IMR-90 (cell line): Measurements from ENCODE around the gene ANKRD2. TPM values are rescaled to one million over a fixed set of nuclear protein-coding genes. Genes with fewer than 3 reads are reported as not detected.

Source experiments
- ATAC-seq: fragments of 200-7000 bp; cut with Tn5 transposase; 2 replicates; pipeline ENCODE4 v1.9.1; 2020; ENCODE audit warnings: low read depth, mild to moderate bottlenecking, moderate library complexity
- BruUV-seq: library from RNA; stranded (reverse); fragments of 400-500 nt; replicated peaks from 2 replicates; lab custom pipeline; 2021; lab: Mats Ljungman, UMichigan
- CTCF ChIA-PET: fragments of 300-600 bp; formaldehyde crosslinking; extraction: SDS; loops from one replicate; lab custom pipeline; 2021; ENCODE audit warnings: antibody characterized with exemption; lab: Yijun Ruan, JAX
- POLR2A ChIA-PET: fragments of 300-600 bp; sonication (Branson Sonifier 250); formaldehyde crosslinking; loops from one replicate; lab custom pipeline; 2022; ENCODE audit warnings: antibody characterized with exemption; ENCODE audit not compliant: unreplicated experiment; lab: Charles Lee
- DNase-seq: peaks from one replicate; pipeline ENCODE4 v3.0.0; 2013
- H2AFZ ChIP-seq: replicated peaks from 2 replicates; pipeline ENCODE3; 2013; ENCODE audit warnings: low read length, mild to moderate bottlenecking; ENCODE audit not compliant: poor library complexity
- H2AK5ac ChIP-seq: 2 replicates; pipeline ENCODE4 v1.6.1; 2013; ENCODE audit warnings: low read depth, low read length, inconsistent platforms
- H2AK9ac ChIP-seq: replicated peaks from 2 replicates; pipeline ENCODE3; 2013; ENCODE audit warnings: mild to moderate bottlenecking, low read depth, low read length, moderate library complexity; ENCODE audit not compliant: poor library complexity
- H2BK120ac ChIP-seq: 2 replicates; pipeline ENCODE4 v1.6.1; 2013; ENCODE audit warnings: low read depth, low read length, inconsistent platforms
- H2BK15ac ChIP-seq: 3 replicates; pipeline ENCODE4 v1.6.1; 2013; ENCODE audit warnings: low read depth, low read length, inconsistent platforms
- H2BK20ac ChIP-seq: 2 replicates; pipeline ENCODE4 v1.6.1; 2013; ENCODE audit warnings: low read depth, mild to moderate bottlenecking, inconsistent platforms, low read length, moderate library complexity
- H2BK5ac ChIP-seq: 2 replicates; pipeline ENCODE4 v1.6.1; 2013; ENCODE audit warnings: mild to moderate bottlenecking, low read depth, low read length, inconsistent platforms; ENCODE audit not compliant: poor library complexity, severe bottlenecking
- H3K14ac ChIP-seq: replicated peaks from 2 replicates; pipeline ENCODE4 v1.6.1; 2013; ENCODE audit warnings: low read depth, low read length, inconsistent platforms
- H3K18ac ChIP-seq: 2 replicates; pipeline ENCODE4 v1.6.1; 2013; ENCODE audit warnings: low read depth, low read length, control low read depth
- H3K23ac ChIP-seq: 2 replicates; pipeline ENCODE4 v1.6.1; 2013; ENCODE audit warnings: low read depth, low read length, inconsistent platforms
- H3K27ac ChIP-seq: 2 replicates; pipeline ENCODE4 v1.5.1; 2013; ENCODE audit warnings: mild to moderate bottlenecking, control low read depth, low read length; ENCODE audit not compliant: insufficient read depth
- H3K27me3 ChIP-seq: 2 replicates; pipeline ENCODE4 v1.6.1; 2013; ENCODE audit warnings: low read length; ENCODE audit not compliant: control insufficient read depth, insufficient read depth
- H3K36me3 ChIP-seq: 2 replicates; pipeline ENCODE4 v1.6.1; 2013; ENCODE audit warnings: low read length, mixed read lengths; ENCODE audit not compliant: control insufficient read depth, insufficient read depth
- H3K4ac ChIP-seq: 2 replicates; pipeline ENCODE4 v1.6.1; 2013; ENCODE audit warnings: low read depth, low read length, inconsistent platforms
- H3K4me1 ChIP-seq: 2 replicates; pipeline ENCODE4 v1.6.1; 2013; ENCODE audit warnings: low read length, mixed read lengths; ENCODE audit not compliant: control insufficient read depth, insufficient read depth
- H3K4me2 ChIP-seq: 2 replicates; pipeline ENCODE4 v1.6.1; 2013; ENCODE audit warnings: low read depth, mild to moderate bottlenecking, control low read depth, low read length, moderate library complexity
- H3K4me3 ChIP-seq: 2 replicates; pipeline ENCODE4 v1.5.1; 2013; ENCODE audit warnings: low read depth, mild to moderate bottlenecking, control low read depth, low read length, moderate library complexity; ENCODE audit not compliant: insufficient read depth
- H3K56ac ChIP-seq: 2 replicates; pipeline ENCODE4 v1.6.1; 2013; ENCODE audit warnings: low read length, inconsistent platforms; ENCODE audit not compliant: insufficient read depth; ENCODE audit errors: extremely low read depth
- H3K79me1 ChIP-seq, 2 experiments: 2 replicates each; pipeline ENCODE4 v1.6.1; 2013; ENCODE audit warnings: low read length in 2 of 2, inconsistent platforms in 1 of 2, low read depth in 1 of 2
- H3K9ac ChIP-seq: 2 replicates; pipeline ENCODE4 v1.6.1; 2013; ENCODE audit warnings: low read depth, low read length, control low read depth
- H3K9me1 ChIP-seq: 2 replicates; pipeline ENCODE4 v1.6.1; 2013; ENCODE audit warnings: low read length, inconsistent platforms; ENCODE audit not compliant: insufficient read depth
- H3K9me3 ChIP-seq: 2 replicates; pipeline ENCODE4 v1.6.1; 2013; ENCODE audit warnings: low read length; ENCODE audit not compliant: control insufficient read depth, insufficient read depth
- H4K20me1 ChIP-seq: 2 replicates; pipeline ENCODE4 v1.6.1; 2013; ENCODE audit warnings: low read length, inconsistent platforms; ENCODE audit not compliant: insufficient read depth
- H4K5ac ChIP-seq: 2 replicates; pipeline ENCODE4 v1.6.1; 2013; ENCODE audit warnings: mild to moderate bottlenecking, low read depth, low read length, control low read depth
- H4K8ac ChIP-seq, 2 experiments: 2 replicates each; pipeline ENCODE4 v1.6.1; 2013; ENCODE audit warnings: low read depth in 2 of 2, low read length in 2 of 2, control low read depth in 1 of 2, inconsistent platforms in 1 of 2
- H4K91ac ChIP-seq: 2 replicates; pipeline ENCODE4 v1.6.1; 2013; ENCODE audit warnings: low read depth, low read length, inconsistent platforms; ENCODE audit not compliant: insufficient read depth
- BHLHE40 ChIP-seq: fragments of 150-350 bp; IDR thresholded peaks from 2 replicates; pipeline ENCODE4 v1.6.1; 2016; ENCODE audit warnings: mild to moderate bottlenecking, low read depth, low read length
- CEBPB ChIP-seq: IDR thresholded peaks from 2 replicates; pipeline ENCODE4 v1.6.1; 2012; ENCODE audit warnings: low read depth, low read length, improper control_type of control experiment
- CHD1 ChIP-seq: IDR thresholded peaks from 2 replicates; pipeline ENCODE4 v1.6.1; 2012; ENCODE audit warnings: low read depth, low read length, improper control_type of control experiment
- MAFK ChIP-seq: IDR thresholded peaks from 2 replicates; pipeline ENCODE4 v1.6.1; 2012; ENCODE audit warnings: low read depth, low read length, improper control_type of control experiment
- MAZ ChIP-seq: IDR thresholded peaks from 2 replicates; pipeline ENCODE4 v1.6.1; 2012; ENCODE audit warnings: low read depth, mild to moderate bottlenecking, low read length, improper control_type of control experiment, moderate library complexity, borderline replicate concordance
- MXI1 ChIP-seq: IDR thresholded peaks from 2 replicates; pipeline ENCODE4 v1.6.1; 2012; ENCODE audit warnings: low read depth, mild to moderate bottlenecking, low read length, moderate library complexity, borderline replicate concordance
- POLR2A ChIP-seq: IDR thresholded peaks from 2 replicates; pipeline ENCODE4 v1.6.1; 2012; ENCODE audit warnings: mild to moderate bottlenecking, low read depth, low read length
- RCOR1 ChIP-seq: IDR thresholded peaks from 2 replicates; pipeline ENCODE4 v1.6.1; 2012; ENCODE audit warnings: mild to moderate bottlenecking, low read length, improper control_type of control experiment; ENCODE audit not compliant: insufficient replicate concordance
- RFX5 ChIP-seq: IDR thresholded peaks from 2 replicates; pipeline ENCODE4 v1.8.0; 2012; ENCODE audit warnings: low read depth, mild to moderate bottlenecking, low read length, moderate library complexity
- SMC3 ChIP-seq: fragments of 150-350 bp; IDR thresholded peaks from 2 replicates; pipeline ENCODE4 v1.6.1; 2016; ENCODE audit warnings: low read depth, mild to moderate bottlenecking, antibody characterized with exemption, low read length, moderate library complexity
- WGBS, 2 experiments: methylation state at CpG; one replicate each; pipeline versions ENCODE4 v1.1.5 to v1.1.7; 2013; ENCODE audit warnings: missing lambda C conversion rate in 2 of 2; ENCODE audit not compliant: insufficient read length in 1 of 2; ENCODE audit errors: extremely low coverage in 2 of 2; 5-methylcytosine and 5-hydroxymethylcytosine counted together
- dilution Hi-C: fragments of 300-500 bp; cut with HindIII; formaldehyde crosslinking; loops from one replicate; pipeline ENCODE4 v1.14.3; 2018; ENCODE audit warnings: low sequenced_read_pairs; ENCODE audit not compliant: unreplicated experiment
- in situ Hi-C: fragments of 300-500 bp; cut with MboI; formaldehyde crosslinking; loops from 3 replicates; pipeline ENCODE4 v1.14.3; 2019; ENCODE audit warnings: low sequenced_read_pairs, inconsistent platforms, mixed read lengths
- intact Hi-C: fragments of 100-400 bp; cut with micrococcal nuclease; formaldehyde crosslinking; loops from 2 replicates; pipeline ENCODE4 v1.10.0; 2022
- polyA plus RNA-seq, 3 experiments: library from polyadenylated mRNA; depleted of rRNA; stranded (reverse); fragments of >200 nt; gene quantifications; 2 replicates each; pipeline ENCODE4 v1.2.3, GENCODE V29; 2012; ENCODE audit warnings: low replicate concordance in 1 of 3
- total RNA-seq: library from RNA; depleted of rRNA; stranded (reverse); fragments of >200 nt; gene quantifications from 2 replicates; pipeline ENCODE4 v1.2.3, GENCODE V29; 2012
- TF ChIP-seq, protein P1 (sequence below): fragments of 150-350 bp; IDR thresholded peaks from 2 replicates; pipeline ENCODE4 v1.6.1; 2017; ENCODE audit warnings: mild to moderate bottlenecking, antibody characterized with exemption, low read length, low read depth
- TF ChIP-seq, protein P2 (sequence below): fragments of 150-350 bp; IDR thresholded peaks from 2 replicates; pipeline ENCODE4 v1.6.1; 2016; ENCODE audit warnings: low read depth, mild to moderate bottlenecking, low read length, moderate library complexity, borderline replicate concordance
- TF ChIP-seq, protein P3 (sequence below): conservative IDR thresholded peaks from 2 replicates; pipeline ENCODE4 v1.5.1; 2012; ENCODE audit warnings: mild to moderate bottlenecking, low read depth, low read length, improper control_type of control experiment

Gene ANKRD2
- total and polyA plus RNA-seq, 2 of the 4 experiments (the other 2 are of a cell fraction): 0.36 to 0.65 TPM

DNA sequence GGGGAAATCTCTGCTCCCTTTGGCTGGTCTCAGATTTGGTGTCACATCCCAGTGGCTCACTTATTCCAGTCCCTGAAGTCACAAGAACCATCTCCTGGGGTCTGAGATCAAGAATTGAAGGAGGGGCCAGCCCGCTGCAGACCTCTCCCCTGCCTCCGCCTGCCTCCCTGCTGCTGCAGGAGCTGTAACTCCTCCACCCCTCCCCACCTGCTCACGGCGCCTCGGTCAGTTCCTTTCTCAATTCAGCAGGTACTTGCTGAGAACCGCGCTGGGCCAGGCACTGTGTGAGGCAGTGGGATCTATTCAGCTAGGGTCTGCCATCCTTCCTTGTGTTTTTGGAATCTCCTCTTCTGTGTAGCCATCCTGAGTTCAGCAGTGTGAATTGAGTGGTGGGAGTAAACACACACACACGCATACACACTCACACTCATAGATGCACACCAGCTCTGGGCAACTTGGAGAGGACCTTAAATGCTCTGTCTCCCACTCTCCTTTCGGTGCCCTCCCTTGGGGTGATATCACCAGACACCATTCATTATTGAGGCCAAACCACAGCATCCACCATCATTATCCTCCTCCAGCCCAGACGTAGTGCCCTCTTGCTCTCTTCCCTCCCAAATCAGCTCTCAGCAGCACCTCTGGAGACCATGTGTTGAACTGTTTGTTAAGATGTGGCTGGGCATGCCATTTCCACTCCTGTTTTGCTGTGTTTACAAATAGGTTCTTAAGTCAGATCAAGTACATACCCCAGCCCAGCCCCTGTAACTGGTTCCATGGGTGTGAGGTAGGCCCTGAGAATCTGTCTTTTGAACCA lies 22.0 kb upstream of the ANKRD2 start:
- CTCF ChIA-PET: no interaction called here
- BruUV-seq: no TSS peak
- in situ Hi-C loops: loop anchor here (5.0 kb wide), 1 partner anchor 88 kb away; no protein-coding TSS in a partner anchor
- TF ChIP-seq MAZ (no peak), RCOR1 (no peak), POLR2A (no peak), MAFK (no peak), SMC3 (no peak), CHD1 (no peak), BHLHE40 (no peak), RFX5 (no peak), CEBPB (no peak), MXI1 (no peak)
- TF ChIP-seq, protein P1, sequence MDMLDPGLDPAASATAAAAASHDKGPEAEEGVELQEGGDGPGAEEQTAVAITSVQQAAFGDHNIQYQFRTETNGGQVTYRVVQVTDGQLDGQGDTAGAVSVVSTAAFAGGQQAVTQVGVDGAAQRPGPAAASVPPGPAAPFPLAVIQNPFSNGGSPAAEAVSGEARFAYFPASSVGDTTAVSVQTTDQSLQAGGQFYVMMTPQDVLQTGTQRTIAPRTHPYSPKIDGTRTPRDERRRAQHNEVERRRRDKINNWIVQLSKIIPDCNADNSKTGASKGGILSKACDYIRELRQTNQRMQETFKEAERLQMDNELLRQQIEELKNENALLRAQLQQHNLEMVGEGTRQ: no peak
- TF ChIP-seq, protein P2, sequence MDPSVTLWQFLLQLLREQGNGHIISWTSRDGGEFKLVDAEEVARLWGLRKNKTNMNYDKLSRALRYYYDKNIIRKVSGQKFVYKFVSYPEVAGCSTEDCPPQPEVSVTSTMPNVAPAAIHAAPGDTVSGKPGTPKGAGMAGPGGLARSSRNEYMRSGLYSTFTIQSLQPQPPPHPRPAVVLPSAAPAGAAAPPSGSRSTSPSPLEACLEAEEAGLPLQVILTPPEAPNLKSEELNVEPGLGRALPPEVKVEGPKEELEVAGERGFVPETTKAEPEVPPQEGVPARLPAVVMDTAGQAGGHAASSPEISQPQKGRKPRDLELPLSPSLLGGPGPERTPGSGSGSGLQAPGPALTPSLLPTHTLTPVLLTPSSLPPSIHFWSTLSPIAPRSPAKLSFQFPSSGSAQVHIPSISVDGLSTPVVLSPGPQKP: no peak
- TF ChIP-seq, protein P3, sequence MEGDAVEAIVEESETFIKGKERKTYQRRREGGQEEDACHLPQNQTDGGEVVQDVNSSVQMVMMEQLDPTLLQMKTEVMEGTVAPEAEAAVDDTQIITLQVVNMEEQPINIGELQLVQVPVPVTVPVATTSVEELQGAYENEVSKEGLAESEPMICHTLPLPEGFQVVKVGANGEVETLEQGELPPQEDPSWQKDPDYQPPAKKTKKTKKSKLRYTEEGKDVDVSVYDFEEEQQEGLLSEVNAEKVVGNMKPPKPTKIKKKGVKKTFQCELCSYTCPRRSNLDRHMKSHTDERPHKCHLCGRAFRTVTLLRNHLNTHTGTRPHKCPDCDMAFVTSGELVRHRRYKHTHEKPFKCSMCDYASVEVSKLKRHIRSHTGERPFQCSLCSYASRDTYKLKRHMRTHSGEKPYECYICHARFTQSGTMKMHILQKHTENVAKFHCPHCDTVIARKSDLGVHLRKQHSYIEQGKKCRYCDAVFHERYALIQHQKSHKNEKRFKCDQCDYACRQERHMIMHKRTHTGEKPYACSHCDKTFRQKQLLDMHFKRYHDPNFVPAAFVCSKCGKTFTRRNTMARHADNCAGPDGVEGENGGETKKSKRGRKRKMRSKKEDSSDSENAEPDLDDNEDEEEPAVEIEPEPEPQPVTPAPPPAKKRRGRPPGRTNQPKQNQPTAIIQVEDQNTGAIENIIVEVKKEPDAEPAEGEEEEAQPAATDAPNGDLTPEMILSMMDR: no peak

More for the DNA sequence above, 22.0 kb upstream of the ANKRD2 start:
- H2BK20ac ChIP-seq: peak overlapping the region; percentile 51; the same call in 1 of the 2 replicates
- peak overlapping the region; percentile 80 for H2AFZ ChIP-seq
- peak overlapping the region; percentile 89 for H2AK9ac ChIP-seq
- H3K56ac ChIP-seq: no peak overlapping the region
- no peak overlapping the region for H3K9ac ChIP-seq
- peaks cover 23 to 67% of the 10 kb centered on the region in 2 experiments for H3K79me1 ChIP-seq
- no peak for DNase-seq
- H4K20me1 ChIP-seq: peaks cover 6% of the 10 kb centered on the region; the same call in 1 of the 2 replicates
- peaks cover 16% of the 10 kb centered on the region for H3K4me1 ChIP-seq
- H2BK5ac ChIP-seq: peak overlapping the region; percentile 53
- peak overlapping the region; percentile 80 for H3K4ac ChIP-seq
- peak overlapping the region; percentile 42; the same call in 1 of the 2 replicates for H3K14ac ChIP-seq
- H2BK120ac ChIP-seq: peak overlapping the region; percentile 49
- peaks cover 6% of the 10 kb centered on the region; the same call in 1 of the 2 replicates for H3K9me1 ChIP-seq
- H4K8ac ChIP-seq: peak overlapping the region; percentile 18 to 78; a peak in 3 of 4 replicates
- H3K27me3 ChIP-seq: no peaks in the 10 kb centered on the region
- H3K27ac ChIP-seq: peak overlapping the region; percentile 51; the same call in 1 of the 2 replicates
- POLR2A ChIA-PET: no interaction called here
- H3K9me3 ChIP-seq: no peaks in the 10 kb centered on the region
- ATAC-seq: no peak
- no peak overlapping the region for H3K4me3 ChIP-seq
- H2BK15ac ChIP-seq: no peak overlapping the region; the same call in 2 of the 3 replicates
- dilution Hi-C loops (no loop called here), intact Hi-C loops (loop anchor here (5.0 kb wide), 1 partner anchor 143 kb away; no protein-coding TSS in a partner anchor)
- H3K18ac ChIP-seq: peak overlapping the region; percentile 34
- peak overlapping the region; percentile 64; the same call in 1 of the 2 replicates for H3K23ac ChIP-seq
- 50% methylated on average over 1 of the region's 10 CpGs; no CpG with 5 or more reads in 1 of the 2 experiments for WGBS, 2 experiments
- peak overlapping the region; percentile 68 for H4K91ac ChIP-seq
- H3K36me3 ChIP-seq: no peaks in the 10 kb centered on the region
- H4K5ac ChIP-seq: peak overlapping the region; percentile 44
- H2AK5ac ChIP-seq: peak overlapping the region; percentile 61
- no peak overlapping the region for H3K4me2 ChIP-seq
